Astrocyte of the cerebellum (primary cell): Measurements from ENCODE around the gene SCAANT1.
A peak's percentile ranks its signal among the peaks of the same experiment; 100 is the strongest.

Experiments used
- DNase-seq: peaks from one replicate; pipeline ENCODE4 v3.0.0-alpha.2; 2011; ENCODE audit warnings: low read depth
- H3K4me3 ChIP-seq: 2 replicates; pipeline ENCODE4 v1.5.1; 2011; ENCODE audit warnings: mild to moderate bottlenecking, low read depth, low read length, moderate library complexity
- in situ Hi-C: cut with HindIII; loops from 2 replicates; pipeline ENCODE4 v1.10.0; 2017; ENCODE audit warnings: low sequenced_read_pairs
- TF ChIP-seq, protein P1 (sequence below): IDR thresholded peaks from 2 replicates; pipeline ENCODE4 v1.5.1; 2012; ENCODE audit warnings: low read length, low read depth, moderate library complexity, mild to moderate bottlenecking; ENCODE audit errors: missing control alignments

The SCAANT1 gene

DNA sequence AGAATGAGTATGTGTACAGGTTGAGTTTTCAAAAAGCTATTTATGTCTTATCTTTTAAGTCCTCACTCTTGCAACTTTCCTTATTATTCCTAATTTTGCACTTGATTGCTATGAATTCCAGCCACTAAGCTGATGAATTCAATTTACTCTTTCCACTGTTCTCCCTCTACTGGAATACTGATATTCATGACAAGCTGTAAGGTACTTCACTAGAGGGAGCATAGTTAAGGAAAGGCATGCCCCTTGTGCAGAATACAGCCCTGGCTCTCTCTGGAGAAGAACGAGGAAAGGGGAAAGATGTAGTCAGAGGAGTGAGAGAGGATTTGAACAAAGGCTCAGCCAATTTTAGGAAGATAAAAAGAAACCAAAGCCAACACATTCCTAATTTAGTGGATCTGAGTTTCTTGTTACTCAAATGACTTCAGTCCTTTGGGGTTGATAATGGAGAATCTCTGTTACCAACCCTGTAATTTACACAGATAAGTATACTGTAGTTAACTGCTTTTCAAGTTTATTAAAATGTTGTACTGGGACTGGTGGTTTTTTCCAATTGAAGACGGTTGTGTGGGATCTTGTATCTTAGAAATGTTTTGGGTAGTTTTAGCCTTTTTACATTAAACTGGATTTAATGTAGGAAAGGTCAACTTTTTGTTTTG lies 4.0 kb downstream of the SCAANT1 start:
- in situ Hi-C loops, result no loop called here
- DNase-seq, result peak; percentile 31
- H3K4me3 ChIP-seq, result no peak overlapping the region
- TF ChIP-seq, protein P1, sequence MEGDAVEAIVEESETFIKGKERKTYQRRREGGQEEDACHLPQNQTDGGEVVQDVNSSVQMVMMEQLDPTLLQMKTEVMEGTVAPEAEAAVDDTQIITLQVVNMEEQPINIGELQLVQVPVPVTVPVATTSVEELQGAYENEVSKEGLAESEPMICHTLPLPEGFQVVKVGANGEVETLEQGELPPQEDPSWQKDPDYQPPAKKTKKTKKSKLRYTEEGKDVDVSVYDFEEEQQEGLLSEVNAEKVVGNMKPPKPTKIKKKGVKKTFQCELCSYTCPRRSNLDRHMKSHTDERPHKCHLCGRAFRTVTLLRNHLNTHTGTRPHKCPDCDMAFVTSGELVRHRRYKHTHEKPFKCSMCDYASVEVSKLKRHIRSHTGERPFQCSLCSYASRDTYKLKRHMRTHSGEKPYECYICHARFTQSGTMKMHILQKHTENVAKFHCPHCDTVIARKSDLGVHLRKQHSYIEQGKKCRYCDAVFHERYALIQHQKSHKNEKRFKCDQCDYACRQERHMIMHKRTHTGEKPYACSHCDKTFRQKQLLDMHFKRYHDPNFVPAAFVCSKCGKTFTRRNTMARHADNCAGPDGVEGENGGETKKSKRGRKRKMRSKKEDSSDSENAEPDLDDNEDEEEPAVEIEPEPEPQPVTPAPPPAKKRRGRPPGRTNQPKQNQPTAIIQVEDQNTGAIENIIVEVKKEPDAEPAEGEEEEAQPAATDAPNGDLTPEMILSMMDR, result peak; percentile 58

DNA sequence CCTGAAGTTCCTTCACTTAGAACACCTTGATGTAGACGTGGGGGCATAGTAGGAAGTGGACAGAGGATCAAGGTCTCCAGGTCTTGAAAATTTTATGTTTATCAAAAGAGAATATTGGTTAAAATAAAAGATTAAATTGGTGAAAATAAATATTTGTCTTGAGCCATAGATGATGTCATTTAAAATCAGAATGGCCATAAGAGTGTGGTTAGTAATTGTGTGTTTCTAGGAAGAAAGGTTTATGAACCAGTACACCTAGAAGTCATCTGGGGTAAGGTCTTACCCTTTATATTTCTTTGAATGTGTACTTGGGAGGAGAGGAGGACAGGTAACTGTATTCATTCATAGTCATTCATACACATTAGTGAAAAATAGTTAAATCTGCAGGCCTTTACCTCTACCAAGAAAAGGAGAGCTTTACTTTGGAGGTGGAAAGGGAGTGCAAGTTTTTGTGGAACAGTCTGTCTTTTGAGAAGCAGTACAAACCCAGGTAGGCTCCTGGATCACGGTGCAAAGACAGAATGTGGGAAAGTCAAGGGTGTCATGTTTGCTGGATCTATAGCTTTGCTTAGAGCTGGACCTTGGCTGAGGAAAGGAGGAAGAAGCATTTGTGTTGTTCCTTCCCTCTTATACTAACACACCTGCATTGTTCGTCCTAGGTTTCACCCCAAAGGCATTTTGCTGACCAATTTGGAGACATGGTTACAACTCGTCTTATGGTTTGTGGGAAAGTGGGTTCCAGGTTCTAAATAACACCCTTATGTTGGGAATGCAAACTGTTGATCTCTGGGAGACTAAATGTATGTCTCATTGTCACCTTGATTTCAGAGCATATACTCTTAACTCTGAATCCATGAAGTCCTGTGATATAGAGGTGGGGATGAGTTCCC lies 6.2 kb downstream of the SCAANT1 start:
- TF ChIP-seq, protein P1, result no peak
- in situ Hi-C loops, result no loop called here

DNA sequence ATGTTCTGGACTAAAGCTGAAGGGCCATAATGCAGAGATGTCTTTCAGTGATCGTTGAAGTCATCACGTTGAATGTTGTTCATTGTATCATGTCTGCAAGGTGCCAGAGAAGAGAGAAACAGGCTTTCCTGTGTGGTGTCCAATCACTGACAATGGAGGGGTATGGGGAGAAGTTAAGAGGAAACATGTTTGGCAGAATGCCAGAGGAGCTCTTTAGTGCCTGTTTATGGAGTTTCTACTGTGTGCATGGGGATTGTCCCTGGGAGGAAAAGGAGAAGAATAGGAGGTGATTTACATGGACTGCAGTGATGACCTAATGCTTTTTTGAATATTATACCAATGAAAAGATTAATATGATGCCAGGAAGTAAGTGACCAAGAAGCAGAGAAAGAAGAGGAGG lies 11.7 kb downstream of the SCAANT1 start:
- no peak for DNase-seq
- TF ChIP-seq, protein P1, result no peak
- in situ Hi-C loops, result no loop called here
- H3K4me3 ChIP-seq, result no peak overlapping the region

More for the DNA sequence above, 6.2 kb downstream of the SCAANT1 start:
- no peak for DNase-seq
- no peak overlapping the region for H3K4me3 ChIP-seq

DNA sequence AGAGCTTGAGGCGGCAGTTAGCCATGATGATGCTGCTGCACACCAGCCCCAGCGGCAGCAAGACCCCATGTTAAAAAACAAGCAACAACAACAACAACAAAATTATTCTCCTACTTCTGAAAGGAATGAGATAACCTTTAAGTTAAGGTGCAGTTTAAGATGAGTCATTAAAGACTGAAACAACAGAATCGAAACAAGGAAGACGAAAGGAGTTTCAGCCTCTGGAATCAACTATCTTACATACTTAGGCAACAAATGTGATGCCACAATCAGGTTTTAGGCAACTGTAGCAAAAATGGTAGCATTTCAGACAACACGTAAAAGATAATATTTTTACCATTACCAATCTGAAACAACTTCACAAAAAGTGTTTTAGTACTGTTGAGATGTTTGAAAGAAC lies 12.2 kb downstream of the SCAANT1 start:
- no peak for DNase-seq
- TF ChIP-seq, protein P1, result no peak
- in situ Hi-C loops, result no loop called here
- H3K4me3 ChIP-seq, result no peak overlapping the region

DNA sequence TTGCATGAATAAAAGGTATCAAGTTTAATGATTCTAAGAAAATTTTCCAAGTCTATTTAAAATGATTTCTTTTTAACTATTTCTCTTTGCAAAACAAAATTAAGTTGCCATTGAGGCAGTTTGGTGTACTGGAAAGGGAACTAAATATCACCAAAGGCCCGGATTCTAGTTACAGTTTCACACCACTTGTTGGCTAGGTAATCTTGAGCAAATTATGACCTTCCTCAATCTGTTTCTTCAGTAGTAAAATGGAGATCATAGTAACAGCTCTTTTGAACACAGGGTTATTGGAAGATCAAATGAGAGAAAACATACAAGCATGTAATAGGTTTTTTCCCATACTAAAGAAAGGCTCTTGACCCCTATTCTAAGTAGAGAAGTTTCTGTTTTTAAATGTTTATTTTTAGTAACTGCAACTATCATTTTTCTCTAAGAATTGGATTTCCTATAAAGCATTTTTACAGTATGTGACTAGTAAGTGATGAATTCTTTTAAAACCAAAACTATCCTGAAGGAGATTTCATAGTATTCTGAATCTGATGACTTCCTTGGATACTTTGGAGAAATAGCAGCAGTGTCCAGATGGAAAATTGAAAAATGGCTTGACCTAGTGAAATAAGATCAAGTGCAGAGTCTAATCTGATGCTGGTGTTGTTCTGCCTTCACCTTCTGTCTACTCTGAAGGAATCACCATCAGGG lies 15.7 kb downstream of the SCAANT1 start:
- TF ChIP-seq, protein P1, result no peak
- in situ Hi-C loops, result no loop called here
- no peak for DNase-seq
- H3K4me3 ChIP-seq, result no peak overlapping the region

DNA sequence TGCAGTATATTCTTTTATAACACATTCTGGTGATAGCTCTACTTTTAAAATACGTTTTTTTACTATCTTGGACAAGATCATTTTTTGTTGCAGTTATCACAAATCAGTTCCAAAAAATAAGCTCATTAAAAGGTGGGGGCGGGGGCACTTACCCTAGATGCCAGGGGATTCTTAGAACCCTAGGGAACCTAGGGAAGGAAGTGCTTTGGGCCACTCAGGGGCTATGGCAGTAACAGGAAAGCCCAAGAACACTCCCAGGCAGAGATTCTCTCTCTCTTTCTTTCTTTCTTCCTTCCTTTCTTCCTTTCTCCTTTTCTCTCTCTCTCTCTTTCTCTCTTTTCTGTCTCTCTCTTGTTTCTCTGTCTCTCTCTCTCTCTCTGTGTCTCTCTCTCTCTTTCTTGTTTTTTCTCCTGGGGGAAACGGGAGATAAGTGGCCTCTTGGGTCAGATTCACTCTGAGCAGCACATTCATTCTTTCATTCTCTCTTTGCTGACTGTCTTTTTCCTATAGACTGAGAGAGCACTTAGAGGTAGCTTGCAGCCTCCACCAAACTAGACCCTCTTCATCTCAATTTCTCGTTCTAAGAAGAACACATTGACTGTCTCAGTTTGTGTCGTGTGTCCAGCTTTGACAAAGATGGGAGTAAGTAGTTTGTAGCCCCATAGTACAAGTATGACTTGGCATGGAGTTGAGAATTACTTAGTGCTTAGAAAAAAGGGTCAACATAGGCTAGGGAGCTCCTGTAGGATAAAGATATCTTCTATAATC lies 16.6 kb downstream of the SCAANT1 start:
- TF ChIP-seq, protein P1, result no peak
- in situ Hi-C loops, result no loop called here
- H3K4me3 ChIP-seq, result no peak overlapping the region
- no peak for DNase-seq
